HEK293 (cell line): ENCODE data around the gene CMTM1.

Source experiments
- CTCF ChIP-seq: fragments of 450-650 bp; formaldehyde crosslinking; IDR thresholded peaks from 2 replicates; pipeline ENCODE4 v1.5.1; 2016; ENCODE audit warnings: missing biosample characterization, missing genetic modification characterization
- KLF1 ChIP-seq: fragments of 450-650 bp; formaldehyde crosslinking; IDR thresholded peaks from 2 replicates; pipeline ENCODE4 v1.5.1; 2016; ENCODE audit warnings: missing biosample characterization, missing genetic modification characterization
- TCF7L2 ChIP-seq: IDR thresholded peaks from 2 replicates; pipeline ENCODE4 v1.6.1; 2011; ENCODE audit warnings: low read depth, mild to moderate bottlenecking, inconsistent platforms, low read length, moderate library complexity, borderline replicate concordance
- ZNF514 ChIP-seq: fragments of 450-650 bp; formaldehyde crosslinking; IDR thresholded peaks from 2 replicates; pipeline ENCODE4 v1.5.1; 2016; ENCODE audit warnings: missing biosample characterization, missing genetic modification characterization

- no peak for TF ChIP-seq KLF1 (tag by site-specific recombination)
- no peak for TF ChIP-seq TCF7L2
- no peak for TF ChIP-seq ZNF514 (tag by site-specific recombination)
- TF ChIP-seq CTCF (tag by site-specific recombination) = no peak
Observed at GRCh38 chr16:66574081-66574480, 7.8 kb downstream of the CMTM1 start.
